Measurements from ENCODE around the gene RPL39L.

Gene RPL39L

DNA sequence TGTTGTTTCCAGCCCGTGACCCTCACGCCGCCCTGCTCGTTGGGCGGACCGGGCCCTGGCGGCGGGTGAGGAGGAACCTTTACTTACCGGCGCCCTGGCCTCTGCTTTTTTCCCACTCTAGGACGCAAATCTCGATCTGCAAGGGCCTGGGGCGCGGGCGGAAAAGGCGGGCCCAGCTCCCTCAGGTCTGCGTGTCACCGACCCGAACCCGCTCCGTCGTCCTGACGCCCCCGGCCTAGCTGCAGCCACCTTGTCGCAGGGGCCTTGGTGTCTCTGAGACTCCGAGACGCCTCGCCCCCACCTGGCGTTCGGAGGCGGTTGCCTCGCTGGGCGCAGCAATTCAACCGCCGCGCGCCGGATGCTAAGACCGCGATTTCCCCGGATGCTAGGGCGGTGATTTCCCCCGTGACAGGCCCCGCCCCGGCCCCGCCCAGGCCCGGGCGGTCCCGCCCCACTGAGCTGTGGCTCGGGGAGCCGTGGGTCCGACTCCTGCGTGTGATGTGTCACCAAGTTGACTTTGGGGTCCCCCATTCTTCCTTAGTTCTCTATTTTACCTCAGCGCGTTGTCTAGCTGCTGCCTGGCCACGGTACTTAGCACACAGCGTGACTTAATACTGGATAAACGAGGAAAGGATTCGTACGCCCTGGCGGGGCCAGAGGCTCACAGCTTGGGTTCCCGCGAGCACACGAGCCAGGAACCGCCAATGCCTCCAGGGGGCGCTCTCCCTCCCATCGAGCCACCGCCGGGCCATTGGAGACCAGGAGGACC, at the start of gene RPL39L:
TSS of gene RPL39L (minus strand) at position 371 of the 769 bp plus-strand sequence. CDS start 18,196 bp downstream, outside the sequence.
- H3K4me1 ChIP-seq (ENCODE audit: insufficient read depth, insufficient read length) = no peaks in the 10 kb centered on the region
- H3K36me3 ChIP-seq (ENCODE audit: insufficient read depth, insufficient read length, low read length) = peaks cover 18% of the 10 kb centered on the region
- H3K4me3 ChIP-seq (ENCODE audit: insufficient read length, low read depth) = peak within 1 kb of the TSS; percentile 71
- peaks cover 31% of the 10 kb centered on the region; the same call in 1 of the 2 replicates for H3K9me3 ChIP-seq (ENCODE audit: insufficient read depth, low read length)
- TF ChIP-seq YY1 (IDR thresholded peaks at IDR 0.05; ENCODE audit: insufficient read depth, insufficient read length) (no peak), ZNF274 (IDR thresholded peaks at IDR 0.05; ENCODE audit: low read depth, low read length) (no peak), SUZ12 (IDR thresholded peaks at IDR 0.05; ENCODE audit: extremely low read depth, insufficient read depth, insufficient read length) (no peak)
- peak; percentile 94 for DNase-seq (ENCODE audit: low read depth, low spot score)
- no peaks in the 10 kb centered on the region for H3K27me3 ChIP-seq (ENCODE audit: insufficient read depth, insufficient read length)
- H3K9ac ChIP-seq (ENCODE audit: insufficient read length, low read depth) = peak within 1 kb of the TSS; percentile 91

DNA sequence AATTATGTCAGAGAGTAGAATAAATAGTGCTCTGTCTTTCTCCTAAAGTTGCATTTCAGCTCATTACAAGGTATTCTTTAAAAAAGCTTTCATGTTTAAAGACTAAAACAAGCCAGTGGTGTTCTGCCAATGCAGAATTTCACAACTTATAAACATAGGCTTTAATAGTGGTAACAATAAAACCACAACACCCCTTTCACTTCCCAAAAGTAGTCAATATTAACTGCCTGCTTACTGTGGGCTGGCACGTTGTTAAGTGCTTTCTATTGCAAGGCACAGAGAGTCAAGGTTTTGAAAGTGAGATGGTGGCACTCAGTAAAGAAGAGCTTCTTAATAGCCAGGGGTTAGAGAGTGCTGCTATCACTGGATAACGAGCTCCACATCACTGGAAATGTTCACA, 49.6 kb upstream of the RPL39L start:
- TF ChIP-seq ZNF274 (IDR thresholded peaks at IDR 0.05; ENCODE audit: low read depth, low read length) (no peak), SUZ12 (IDR thresholded peaks at IDR 0.05; ENCODE audit: extremely low read depth, insufficient read depth, insufficient read length) (no peak), YY1 (IDR thresholded peaks at IDR 0.05; ENCODE audit: insufficient read depth, insufficient read length) (no peak)
- no peak overlapping the region for H3K4me3 ChIP-seq (ENCODE audit: insufficient read length, low read depth)
- H3K4me1 ChIP-seq (ENCODE audit: insufficient read depth, insufficient read length) = peaks cover 5% of the 10 kb centered on the region
- no peak for DNase-seq (ENCODE audit: low read depth, low spot score)
- no peaks in the 10 kb centered on the region for H3K36me3 ChIP-seq (ENCODE audit: insufficient read depth, insufficient read length, low read length)
- H3K9me3 ChIP-seq (ENCODE audit: insufficient read depth, low read length) = peaks cover 13% of the 10 kb centered on the region; the same call in 1 of the 2 replicates
- H3K27me3 ChIP-seq (ENCODE audit: insufficient read depth, insufficient read length) = no peaks in the 10 kb centered on the region
- H3K9ac ChIP-seq (ENCODE audit: insufficient read length, low read depth) = no peak overlapping the region

DNA sequence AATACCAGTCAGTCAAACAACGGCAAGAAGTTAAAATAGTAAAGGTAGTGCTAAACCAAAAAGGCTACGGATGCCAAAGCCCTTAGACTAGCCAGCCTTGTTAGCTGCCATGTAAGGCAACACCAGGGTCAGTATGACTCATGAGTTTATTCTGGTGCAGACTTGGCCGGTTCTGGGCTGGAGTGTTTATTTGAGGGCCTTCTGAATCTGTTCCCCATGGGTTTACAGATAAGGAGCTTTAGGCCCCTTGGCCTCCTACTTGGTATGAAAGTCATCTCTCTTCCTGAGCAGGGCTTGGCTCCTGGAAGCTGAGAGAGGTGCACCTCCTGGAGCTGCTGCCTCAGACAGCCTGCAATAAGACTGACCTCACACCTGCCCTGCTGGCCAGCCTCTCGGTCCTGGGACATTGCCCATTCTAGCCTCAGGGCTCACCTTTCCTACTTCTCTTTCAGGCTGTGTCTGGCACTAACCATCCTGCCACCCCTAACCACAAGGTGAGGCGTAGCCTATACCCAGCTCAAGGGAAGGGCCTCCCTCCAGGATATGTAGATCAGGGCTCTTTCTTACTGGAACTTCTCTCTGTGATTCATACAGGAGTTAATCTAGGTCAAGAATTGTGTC, 47.6 kb upstream of the RPL39L start:
- no peaks in the 10 kb centered on the region for H3K27me3 ChIP-seq (ENCODE audit: insufficient read depth, insufficient read length)
- H3K9me3 ChIP-seq (ENCODE audit: insufficient read depth, low read length) = peaks cover 28% of the 10 kb centered on the region; the same call in 1 of the 2 replicates
- H3K9ac ChIP-seq (ENCODE audit: insufficient read length, low read depth) = no peak overlapping the region
- H3K4me1 ChIP-seq (ENCODE audit: insufficient read depth, insufficient read length) = peaks cover 8% of the 10 kb centered on the region
- H3K36me3 ChIP-seq (ENCODE audit: insufficient read depth, insufficient read length, low read length) = no peaks in the 10 kb centered on the region
- TF ChIP-seq YY1 (IDR thresholded peaks at IDR 0.05; ENCODE audit: insufficient read depth, insufficient read length) (no peak), ZNF274 (IDR thresholded peaks at IDR 0.05; ENCODE audit: low read depth, low read length) (no peak), SUZ12 (IDR thresholded peaks at IDR 0.05; ENCODE audit: extremely low read depth, insufficient read depth, insufficient read length) (no peak)
- no peak for DNase-seq (ENCODE audit: low read depth, low spot score)
- no peak overlapping the region for H3K4me3 ChIP-seq (ENCODE audit: insufficient read length, low read depth)

DNA sequence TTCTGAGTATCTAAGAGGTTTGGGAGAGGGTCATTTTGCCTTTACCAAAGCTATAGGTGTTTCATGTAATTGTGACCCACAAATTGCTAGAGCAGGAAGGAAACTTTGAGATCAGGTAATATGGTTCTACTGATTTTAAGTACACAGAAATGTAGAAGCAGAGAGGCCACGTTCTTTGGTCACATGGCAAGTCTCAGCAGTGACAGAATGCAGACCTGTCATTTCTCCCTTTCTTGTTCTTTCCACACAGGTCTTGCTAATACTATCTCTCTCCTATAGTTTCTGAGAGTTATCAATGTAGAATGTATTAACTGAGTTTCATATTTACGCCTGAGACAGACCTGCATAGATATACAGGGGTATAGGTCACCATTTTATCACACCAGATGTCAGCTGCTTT, 47.1 kb upstream of the RPL39L start:
- Histone ChIP-seq H3K9ac (ENCODE audit: insufficient read length, low read depth) (no peak overlapping the region), H3K9me3 (ENCODE audit: insufficient read depth, low read length) (peaks cover 33% of the 10 kb centered on the region; the same call in 1 of the 2 replicates), H3K27me3 (ENCODE audit: insufficient read depth, insufficient read length) (no peaks in the 10 kb centered on the region), H3K4me1 (ENCODE audit: insufficient read depth, insufficient read length) (peaks cover 8% of the 10 kb centered on the region), H3K4me3 (ENCODE audit: insufficient read length, low read depth) (no peak overlapping the region), H3K36me3 (ENCODE audit: insufficient read depth, insufficient read length, low read length) (no peaks in the 10 kb centered on the region)
- no peak for DNase-seq (ENCODE audit: low read depth, low spot score)
- TF ChIP-seq SUZ12 (IDR thresholded peaks at IDR 0.05; ENCODE audit: extremely low read depth, insufficient read depth, insufficient read length) = no peak

DNA sequence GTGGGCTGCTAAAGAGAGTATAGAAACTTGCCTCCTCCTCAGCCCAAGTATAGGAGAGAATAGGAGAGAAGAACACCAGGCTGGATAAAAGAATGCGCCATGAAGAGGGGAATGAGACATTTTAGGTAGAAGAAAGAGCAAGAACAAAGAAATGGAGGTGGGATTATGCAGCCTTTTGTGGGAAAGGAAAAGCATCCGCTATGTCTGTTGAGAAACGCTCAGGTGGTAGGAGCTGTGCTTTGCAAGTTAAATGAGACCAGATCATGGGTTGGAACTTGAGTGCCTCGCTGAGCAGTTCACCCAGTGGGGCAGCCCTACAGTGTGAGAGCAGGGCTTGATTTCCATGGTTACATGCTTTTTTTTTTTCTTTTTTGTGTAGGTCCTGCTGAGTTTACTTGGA, 46.5 kb upstream of the RPL39L start:
- Histone ChIP-seq H3K9me3 (ENCODE audit: insufficient read depth, low read length) (peaks cover 36% of the 10 kb centered on the region; the same call in 1 of the 2 replicates), H3K4me3 (ENCODE audit: insufficient read length, low read depth) (no peak overlapping the region), H3K27me3 (ENCODE audit: insufficient read depth, insufficient read length) (no peaks in the 10 kb centered on the region), H3K36me3 (ENCODE audit: insufficient read depth, insufficient read length, low read length) (no peaks in the 10 kb centered on the region), H3K4me1 (ENCODE audit: insufficient read depth, insufficient read length) (peaks cover 8% of the 10 kb centered on the region), H3K9ac (ENCODE audit: insufficient read length, low read depth) (no peak overlapping the region)
- no peak for TF ChIP-seq SUZ12 (IDR thresholded peaks at IDR 0.05; ENCODE audit: extremely low read depth, insufficient read depth, insufficient read length)
- TF ChIP-seq YY1 (IDR thresholded peaks at IDR 0.05; ENCODE audit: insufficient read depth, insufficient read length) = no peak
- no peak for TF ChIP-seq ZNF274 (IDR thresholded peaks at IDR 0.05; ENCODE audit: low read depth, low read length)
- DNase-seq (ENCODE audit: low read depth, low spot score) = peak; percentile 80

DNA sequence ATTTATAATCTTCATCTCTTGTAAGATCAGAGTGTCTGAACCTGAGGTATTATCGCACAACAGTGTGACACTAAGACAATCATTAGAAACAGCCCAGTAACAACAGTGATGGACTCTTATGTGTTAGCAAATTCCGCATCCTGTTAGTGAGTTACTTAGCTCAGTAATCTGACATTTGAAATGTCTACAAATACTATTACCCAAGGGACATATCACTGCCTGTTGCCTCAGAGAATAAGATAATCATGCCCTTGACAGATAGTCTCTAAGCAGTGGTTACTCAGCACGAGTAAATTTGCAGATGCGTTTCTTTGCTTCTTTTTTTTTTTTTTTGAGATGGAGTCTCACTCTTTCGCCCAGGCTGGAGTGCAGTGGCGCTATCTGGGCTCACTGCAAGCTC, 44.6 kb upstream of the RPL39L start:
- peaks cover 39% of the 10 kb centered on the region; the same call in 1 of the 2 replicates for H3K9me3 ChIP-seq (ENCODE audit: insufficient read depth, low read length)
- H3K4me1 ChIP-seq (ENCODE audit: insufficient read depth, insufficient read length) = peaks cover 8% of the 10 kb centered on the region
- H3K27me3 ChIP-seq (ENCODE audit: insufficient read depth, insufficient read length) = no peaks in the 10 kb centered on the region
- H3K4me3 ChIP-seq (ENCODE audit: insufficient read length, low read depth) = no peak overlapping the region
- no peak overlapping the region for H3K9ac ChIP-seq (ENCODE audit: insufficient read length, low read depth)
- TF ChIP-seq YY1 (IDR thresholded peaks at IDR 0.05; ENCODE audit: insufficient read depth, insufficient read length) (no peak), SUZ12 (IDR thresholded peaks at IDR 0.05; ENCODE audit: extremely low read depth, insufficient read depth, insufficient read length) (no peak), ZNF274 (IDR thresholded peaks at IDR 0.05; ENCODE audit: low read depth, low read length) (no peak)
- H3K36me3 ChIP-seq (ENCODE audit: insufficient read depth, insufficient read length, low read length) = no peaks in the 10 kb centered on the region
- DNase-seq (ENCODE audit: low read depth, low spot score) = no peak

DNA sequence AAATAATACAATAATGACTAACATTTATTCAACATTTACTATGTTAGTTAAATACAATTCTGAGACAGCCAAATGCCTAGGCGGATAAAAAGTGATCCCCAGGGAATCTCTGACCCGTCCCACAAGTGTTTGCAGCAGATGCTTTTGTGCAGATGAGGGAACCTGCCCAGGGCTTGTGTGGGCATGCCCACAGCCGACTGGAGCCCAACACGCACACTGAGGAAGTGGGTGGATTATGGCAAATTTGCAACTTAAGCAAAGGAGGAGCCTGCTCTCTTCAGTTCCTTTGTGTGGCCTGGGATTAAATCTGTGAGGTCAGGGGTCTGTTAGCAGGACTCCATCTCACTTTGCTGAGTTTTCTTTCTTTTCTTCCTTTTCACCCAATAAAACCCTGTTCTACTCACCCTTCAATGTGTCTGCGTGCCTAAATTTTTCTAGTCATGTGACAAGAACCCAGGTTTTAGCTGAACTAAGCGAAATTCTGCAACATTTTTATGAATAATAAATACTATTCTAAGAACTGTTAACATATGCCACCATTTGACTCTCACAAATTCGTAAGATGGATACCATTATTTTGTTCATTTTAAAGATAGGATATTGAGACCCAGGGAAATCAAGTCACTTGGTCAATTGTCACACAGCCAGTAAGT, 44.0 kb upstream of the RPL39L start:
- Histone ChIP-seq H3K36me3 (ENCODE audit: insufficient read depth, insufficient read length, low read length) (no peaks in the 10 kb centered on the region), H3K27me3 (ENCODE audit: insufficient read depth, insufficient read length) (no peaks in the 10 kb centered on the region), H3K9me3 (ENCODE audit: insufficient read depth, low read length) (peaks cover 39% of the 10 kb centered on the region; the same call in 1 of the 2 replicates), H3K9ac (ENCODE audit: insufficient read length, low read depth) (no peak overlapping the region), H3K4me1 (ENCODE audit: insufficient read depth, insufficient read length) (peaks cover 8% of the 10 kb centered on the region), H3K4me3 (ENCODE audit: insufficient read length, low read depth) (no peak overlapping the region)
- no peak for DNase-seq (ENCODE audit: low read depth, low spot score)
- TF ChIP-seq ZNF274 (IDR thresholded peaks at IDR 0.05; ENCODE audit: low read depth, low read length) = no peak
- TF ChIP-seq SUZ12 (IDR thresholded peaks at IDR 0.05; ENCODE audit: extremely low read depth, insufficient read depth, insufficient read length) = no peak
- no peak for TF ChIP-seq YY1 (IDR thresholded peaks at IDR 0.05; ENCODE audit: insufficient read depth, insufficient read length)
